ENCODE results near the gene MUC12. TPM values are rescaled to one million over a fixed set of nuclear protein-coding genes. Genes with fewer than 3 reads are reported as not detected.
"Not testable (repeated sequence)": the region's sequence is repeated elsewhere in the genome, so short reads cannot be mapped to it uniquely, and the experiment has no call there.

The MUC12 gene
- total and polyA plus RNA-seq, 12 donors, result 0.49 TPM; not detected in 11

- intact Hi-C loops (cut with DNase I), result no loop called here
- no peaks in the 10 kb centered on the region for H3K4me1 ChIP-seq
- DNase-seq (no peak), ATAC-seq (no peak)
- H3K9me3 ChIP-seq, result peaks cover 0 to 15% (median 3%) of the 10 kb centered on the region in 11 donors
- no peak for TF ChIP-seq CTCF (IDR thresholded peaks at IDR 0.05)
- H3K4me3 ChIP-seq, result no peak overlapping the region
- 80 to 91% methylated on average over 1 of the region's 1 CpG for WGBS, 2 donors
- no peaks in the 10 kb centered on the region for H3K36me3 ChIP-seq
- no peak overlapping the region for H3K27ac ChIP-seq
- H3K27me3 ChIP-seq, result peaks cover 0 to 13% (median 3%) of the 10 kb centered on the region in 7 donors
Measured at GRCh38 chr7:100929808-100930174, 39.6 kb upstream of the MUC12 start.

GRCh38 chr7:100933734-100934133 is 35.6 kb upstream of the MUC12 start:
- no peaks in the 10 kb centered on the region for H3K4me1 ChIP-seq
- no peak for ATAC-seq

GRCh38 chr7:100935381-100935780 is 34.0 kb upstream of the MUC12 start:
- H3K4me3 ChIP-seq; H3K4me1 ChIP-seq; H3K36me3 ChIP-seq; H3K27ac ChIP-seq; ATAC-seq; intact Hi-C loops (cut with DNase I); DNase-seq; H3K27me3 ChIP-seq: not testable (repeated sequence)
- peaks cover 0 to 28% (median 9%) of the 10 kb centered on the region in 11 donors for H3K9me3 ChIP-seq
- WGBS, 2 donors, result 71 to 79% methylated on average over 2 of the region's 2 CpGs

More at GRCh38 chr7:100933734-100934133, 35.6 kb upstream of the MUC12 start:
- H3K4me3 ChIP-seq, result no peak overlapping the region
- peaks cover 0 to 11% (median 3%) of the 10 kb centered on the region in 7 donors for H3K27me3 ChIP-seq
- peaks cover 0 to 15% (median 3%) of the 10 kb centered on the region in 11 donors for H3K9me3 ChIP-seq
- no peak for TF ChIP-seq CTCF (IDR thresholded peaks at IDR 0.05)
- WGBS, 2 donors, result 52 to 60% methylated on average over 4 of the region's 4 CpGs
- no peaks in the 10 kb centered on the region for H3K36me3 ChIP-seq
- DNase-seq, result no peak
- H3K27ac ChIP-seq, result no peak overlapping the region
- intact Hi-C loops (cut with DNase I), result no loop called here

GRCh38 chr7:100936167-100936566 is 33.2 kb upstream of the MUC12 start:
- H3K4me3 ChIP-seq; ATAC-seq; H3K4me1 ChIP-seq; H3K36me3 ChIP-seq; H3K27me3 ChIP-seq; H3K27ac ChIP-seq; intact Hi-C loops (cut with DNase I); DNase-seq: not testable (repeated sequence)
- H3K9me3 ChIP-seq, result peaks cover 0 to 33% (median 9%) of the 10 kb centered on the region in 11 donors
- WGBS, 2 donors, result 87 to 93% methylated on average over 7 of the region's 7 CpGs

- Histone ChIP-seq H3K27me3 (peaks cover 0 to 31% (median 20%) of the 10 kb centered on the region in 7 donors), H3K4me1 (no peaks in the 10 kb centered on the region), H3K9me3 (peaks cover 0 to 20% (median 5%) of the 10 kb centered on the region in 11 donors), H3K4me3 (no peak overlapping the region), H3K36me3 (no peaks in the 10 kb centered on the region), H3K27ac (no peak overlapping the region)
- DNase-seq, result no peak
- intact Hi-C loops (cut with DNase I), result no loop called here
- ATAC-seq, result no peak
- 78 to 80% methylated on average over 9 of the region's 9 CpGs for WGBS, 2 donors
- no peak for TF ChIP-seq CTCF (IDR thresholded peaks at IDR 0.05)
Measured at GRCh38 chr7:100942045-100942774, 27.2 kb upstream of the MUC12 start.
